Activated CD8-positive, alpha-beta T cell treated with anti-CD3 and anti-CD28 coated beads for 36 hours (primary cell): ENCODE data around the gene CELF2. TPM values are rescaled to one million over a fixed set of nuclear protein-coding genes. Genes with fewer than 3 reads are reported as not detected.
A peak's percentile ranks its signal among the peaks of the same experiment; 100 is the strongest.

Source experiments
- ATAC-seq: fragments of 200-7000 bp; cut with Tn5 transposase; one replicate; pipeline ENCODE4 v1.10.0; 2021; ENCODE audit warnings: mild to moderate bottlenecking, moderate library complexity
- CTCF ChIA-PET: fragments of 350-600 bp; sonication (Branson Sonifier 250); formaldehyde crosslinking; loops from one replicate; lab custom pipeline; 2021; ENCODE audit warnings: antibody characterized with exemption; lab: Charles Lee
- POLR2A ChIA-PET: fragments of 350-600 bp; sonication (Branson Sonifier 250); formaldehyde crosslinking; loops from one replicate; lab custom pipeline; 2021; ENCODE audit warnings: antibody characterized with exemption; lab: Charles Lee
- DNase-seq: peaks from one replicate; pipeline ENCODE4 v3.0.0-alpha.2; 2020
- H3K27ac Mint-ChIP-seq: one replicate; pipeline ENCODE4 v1.8.0; 2021; ENCODE audit warnings: mild to moderate bottlenecking, mixed read lengths
- H3K27me3 Mint-ChIP-seq: one replicate; pipeline ENCODE4 v1.8.0; 2021; ENCODE audit warnings: mixed read lengths
- H3K36me3 Mint-ChIP-seq: one replicate; pipeline ENCODE4 v1.8.0; 2021; ENCODE audit warnings: low read depth, mixed read lengths
- H3K4me1 Mint-ChIP-seq: one replicate; pipeline ENCODE4 v1.8.0; 2021; ENCODE audit warnings: low read depth, mixed read lengths
- H3K4me3 Mint-ChIP-seq: one replicate; pipeline ENCODE4 v1.8.0; 2021; ENCODE audit warnings: mild to moderate bottlenecking, moderate library complexity, mixed read lengths
- H3K9me3 Mint-ChIP-seq: one replicate; pipeline ENCODE4 v1.8.0; 2021; ENCODE audit warnings: mixed read lengths
- CTCF ChIP-seq: fragments of 200-600 bp; IDR thresholded peaks from one replicate; pipeline ENCODE4 v1.8.0; 2022; ENCODE audit warnings: antibody characterized with exemption, mild to moderate bottlenecking
- intact Hi-C: fragments of 100-400 bp; cut with micrococcal nuclease; formaldehyde crosslinking; loops from one replicate; pipeline ENCODE4 v1.10.0; 2022
- total RNA-seq, 2 experiments: library from RNA; stranded (reverse); gene quantifications; one replicate each; pipeline ENCODE4 v1.2.3, GENCODE V29; 2021

Gene CELF2
- total RNA-seq, 2 experiments from 2014 or later, result 132 to 133 TPM

- no peaks in the 10 kb centered on the region for H3K9me3 Mint-ChIP-seq
- peaks cover 47% of the 10 kb centered on the region for H3K4me1 Mint-ChIP-seq
- peak overlapping the region; percentile 77 for H3K27ac Mint-ChIP-seq
- DNase-seq, result no peak
- ChIA-PET CTCF (no interaction called here), POLR2A (interaction anchor here (1.2 to 1.7 kb wide), 2 partner anchors 10 to 19 kb away, joined by 4 read pairs; no protein-coding TSS in a partner anchor)
- intact Hi-C loops, result no loop called here
- TF ChIP-seq CTCF, result no peak
- no peaks in the 10 kb centered on the region for H3K27me3 Mint-ChIP-seq
- no peak overlapping the region for H3K4me3 Mint-ChIP-seq
- ATAC-seq, result no peak
- peaks cover 84% of the 10 kb centered on the region for H3K36me3 Mint-ChIP-seq
These were observed 277.3 kb downstream of the CELF2 start for GRCh38 chr10:11294831-11295450.

GRCh38 chr10:11295492-11295891, 277.8 kb downstream of the CELF2 start:
- POLR2A ChIA-PET, result interaction anchor here (1.0 to 2.0 kb wide), 3 partner anchors 10 to 33 kb away, joined by 3 to 5 read pairs (median 4); no protein-coding TSS in a partner anchor
- H3K27me3 Mint-ChIP-seq, result no peaks in the 10 kb centered on the region
- H3K4me3 Mint-ChIP-seq, result no peak overlapping the region
- peak; percentile 66 for ATAC-seq
- no peaks in the 10 kb centered on the region for H3K9me3 Mint-ChIP-seq
- peaks cover 41% of the 10 kb centered on the region for H3K4me1 Mint-ChIP-seq
- peak overlapping the region; percentile 71 for H3K27ac Mint-ChIP-seq
- H3K36me3 Mint-ChIP-seq, result peaks cover 84% of the 10 kb centered on the region
- CTCF ChIA-PET, result no interaction called here
- DNase-seq, result no peak
- intact Hi-C loops, result no loop called here
- TF ChIP-seq CTCF, result no peak

GRCh38 chr10:11297136-11297535, 279.5 kb downstream of the CELF2 start:
- no peak for ATAC-seq
- H3K4me1 Mint-ChIP-seq, result peaks cover 39% of the 10 kb centered on the region
- POLR2A ChIA-PET, result interaction anchor here (1.3 to 2.0 kb wide), 2 partner anchors 8 to 14 kb away, joined by 5 read pairs; no protein-coding TSS in a partner anchor
- H3K27me3 Mint-ChIP-seq, result no peaks in the 10 kb centered on the region
- no peaks in the 10 kb centered on the region for H3K9me3 Mint-ChIP-seq
- no peak for TF ChIP-seq CTCF
- no peak overlapping the region for H3K4me3 Mint-ChIP-seq
- H3K36me3 Mint-ChIP-seq, result peaks cover 86% of the 10 kb centered on the region
- peak overlapping the region; percentile 55 for H3K27ac Mint-ChIP-seq
- CTCF ChIA-PET, result no interaction called here
- no peak for DNase-seq
- intact Hi-C loops, result no loop called here

- ChIA-PET POLR2A (no interaction called here), CTCF (no interaction called here)
- H3K36me3 Mint-ChIP-seq, result peaks cover 87% of the 10 kb centered on the region
- intact Hi-C loops, result no loop called here
- H3K4me3 Mint-ChIP-seq, result no peak overlapping the region
- no peak for DNase-seq
- no peaks in the 10 kb centered on the region for H3K27me3 Mint-ChIP-seq
- no peaks in the 10 kb centered on the region for H3K9me3 Mint-ChIP-seq
- H3K27ac Mint-ChIP-seq, result peak overlapping the region; percentile 64
- H3K4me1 Mint-ChIP-seq, result peaks cover 38% of the 10 kb centered on the region
- no peak for TF ChIP-seq CTCF
- ATAC-seq, result no peak
These were observed 280.4 kb downstream of the CELF2 start for GRCh38 chr10:11298116-11298515.

GRCh38 chr10:11299125-11299524, 281.5 kb downstream of the CELF2 start:
- H3K9me3 Mint-ChIP-seq, result no peaks in the 10 kb centered on the region
- DNase-seq, result no peak
- TF ChIP-seq CTCF, result no peak
- no peaks in the 10 kb centered on the region for H3K27me3 Mint-ChIP-seq
- H3K27ac Mint-ChIP-seq, result no peak overlapping the region
- ATAC-seq, result no peak
- H3K4me1 Mint-ChIP-seq, result peaks cover 30% of the 10 kb centered on the region
- H3K36me3 Mint-ChIP-seq, result peaks cover 87% of the 10 kb centered on the region
- POLR2A ChIA-PET, result no interaction called here
- intact Hi-C loops, result no loop called here
- CTCF ChIA-PET, result no interaction called here
- peak overlapping the region; percentile 6 for H3K4me3 Mint-ChIP-seq
